Stimulated activated CD4-positive, alpha-beta T cell treated with anti-CD3 and anti-CD28 coated beads, Interleukin-2, amount 100 ng/mL, for 4 hours (primary cell): Measurements from ENCODE around the gene ATP2B3.

Experiments
- DNase-seq: peaks from one replicate; pipeline ENCODE4 v3.0.0-alpha.2; 2020; ENCODE audit warnings: low read depth

ATP2B3 gene

GRCh38 chrX:153571534-153571908 lies 54.1 kb downstream of the ATP2B3 start:
- DNase-seq = no peak

- DNase-seq = no peak
Observed at GRCh38 chrX:153572601-153573000, 55.2 kb downstream of the ATP2B3 start.

- DNase-seq = no peak
Observed at GRCh38 chrX:153573984-153574383, 56.5 kb downstream of the ATP2B3 start.

GRCh38 chrX:153576239-153576870 lies 58.9 kb downstream of the ATP2B3 start:
- DNase-seq = no peak

- no peak for DNase-seq
Observed at GRCh38 chrX:153576961-153577360, 59.5 kb downstream of the ATP2B3 start.

- DNase-seq = no peak
Observed at GRCh38 chrX:153578200-153578835, 60.9 kb downstream of the ATP2B3 start.

- DNase-seq = no peak
Observed at GRCh38 chrX:153578889-153579288, 61.4 kb downstream of the ATP2B3 start.

GRCh38 chrX:153580700-153581386 lies 63.4 kb downstream of the ATP2B3 start:
- no peak for DNase-seq

GRCh38 chrX:153582896-153583295 lies 65.5 kb downstream of the ATP2B3 start:
- peak; percentile 54 for DNase-seq

GRCh38 chrX:153583433-153583832 lies 66.0 kb downstream of the ATP2B3 start:
- DNase-seq = no peak

GRCh38 chrX:153585827-153586226 lies 68.4 kb downstream of the ATP2B3 start:
- no peak for DNase-seq

- no peak for DNase-seq
Observed at GRCh38 chrX:153587342-153587741, 69.9 kb downstream of the ATP2B3 start.

- no peak for DNase-seq
Observed at GRCh38 chrX:153588021-153588781, 70.8 kb downstream of the ATP2B3 start.

GRCh38 chrX:153588782-153589446 lies 71.5 kb downstream of the ATP2B3 start:
- no peak for DNase-seq

GRCh38 chrX:153590961-153591956 lies 73.8 kb downstream of the ATP2B3 start:
- DNase-seq = no peak

GRCh38 chrX:153592091-153592833 lies 74.8 kb downstream of the ATP2B3 start:
- no peak for DNase-seq

- no peak for DNase-seq
Observed at GRCh38 chrX:153592966-153593688, 75.7 kb downstream of the ATP2B3 start.

GRCh38 chrX:153593811-153594500 lies 76.5 kb downstream of the ATP2B3 start:
- DNase-seq = no peak

GRCh38 chrX:153595387-153595786 lies 77.9 kb downstream of the ATP2B3 start:
- DNase-seq = no peak
